Activated CD4-positive, alpha-beta T cell treated with anti-CD3 and anti-CD28 coated beads, Interleukin-10, Interleukin-2, amounts not matched to agents 100 ng/mL and 50 ng/mL, durations not matched to agents 16 hours and 8 hours (primary cell): ENCODE measurements around the gene ZNF594.
"Not testable (repeated sequence)": the region's sequence is repeated elsewhere in the genome, so short reads cannot be mapped to it uniquely, and the experiment has no call there.

Experiments
- DNase-seq: peaks from one replicate; pipeline ENCODE4 v3.0.0-alpha.2; 2020

The ZNF594 gene

GRCh38 chr17:5135726-5136579 is 55.7 kb downstream of the ZNF594 start:
- DNase-seq, result no peak

- not testable (repeated sequence) for DNase-seq
Observed at GRCh38 chr17:5135131-5135712, 56.4 kb downstream of the ZNF594 start.

- not testable (repeated sequence) for DNase-seq
Observed at GRCh38 chr17:5134571-5134970, 57.1 kb downstream of the ZNF594 start.

- DNase-seq, result not testable (repeated sequence)
Observed at GRCh38 chr17:5133961-5134360, 57.7 kb downstream of the ZNF594 start.

GRCh38 chr17:5133311-5133710 is 58.4 kb downstream of the ZNF594 start:
- DNase-seq, result no peak

- DNase-seq, result not testable (repeated sequence)
Observed at GRCh38 chr17:5132503-5133225, 59.0 kb downstream of the ZNF594 start.

- DNase-seq, result not testable (repeated sequence)
Observed at GRCh38 chr17:5131799-5132502, 59.7 kb downstream of the ZNF594 start.

GRCh38 chr17:5131146-5131715 is 60.4 kb downstream of the ZNF594 start:
- no peak for DNase-seq

- not testable (repeated sequence) for DNase-seq
Observed at GRCh38 chr17:5130687-5131086, 61.0 kb downstream of the ZNF594 start.

- DNase-seq, result not testable (repeated sequence)
Observed at GRCh38 chr17:5130261-5130660, 61.4 kb downstream of the ZNF594 start.

- DNase-seq, result not testable (repeated sequence)
Observed at GRCh38 chr17:5129770-5130169, 61.9 kb downstream of the ZNF594 start.
